HepG2 (cell line): ENCODE results near the gene JAG1. TPM values are rescaled to one million over a fixed set of nuclear protein-coding genes. Genes with fewer than 3 reads are reported as not detected.

Experiments used
- ARID3A ChIP-seq: IDR thresholded peaks from 2 replicates; pipeline ENCODE4 v1.6.1; 2012; ENCODE audit warnings: low read depth, low read length, improper control_type of control experiment
- GFI1 ChIP-seq: sonication (generic); formaldehyde crosslinking; IDR thresholded peaks from 2 replicates; pipeline ENCODE4 v1.5.0; 2020; ENCODE audit warnings: missing genetic modification reagents, mild to moderate bottlenecking, borderline replicate concordance
- MATR3 ChIP-seq: sonication (generic); formaldehyde crosslinking; IDR thresholded peaks from 2 replicates; pipeline ENCODE4 v1.4.0; 2020; ENCODE audit warnings: missing genetic modification reagents
- MIXL1 ChIP-seq: IDR thresholded peaks from 2 replicates; pipeline ENCODE4 v1.6.1; 2016
- MTA1 ChIP-seq: sonication (generic); formaldehyde crosslinking; IDR thresholded peaks from 2 replicates; pipeline ENCODE4 v1.4.0; 2020; ENCODE audit warnings: missing genetic modification reagents, mild to moderate bottlenecking, borderline replicate concordance
- NR2F1 ChIP-seq, 2 experiments: fragments of 450-650 bp in 1 of 2; formaldehyde crosslinking in 1 of 2; IDR thresholded peaks; 2 replicates each; pipeline versions ENCODE4 v1.5.0 to v1.6.1; 2016 to 2020; ENCODE audit warnings: mild to moderate bottlenecking in 1 of 2, missing compliant biosample characterization in 1 of 2, missing genetic modification reagents in 1 of 2, moderate library complexity in 1 of 2
- SIX4 ChIP-seq: sonication (generic); formaldehyde crosslinking; IDR thresholded peaks from 2 replicates; pipeline ENCODE4 v1.4.0; 2020; ENCODE audit warnings: missing genetic modification reagents
- SOX5 ChIP-seq: IDR thresholded peaks from 2 replicates; pipeline ENCODE4 v1.6.1; 2016; ENCODE audit warnings: borderline replicate concordance
- TCF12 ChIP-seq, 2 experiments: fragments of 450-650 bp in 1 of 2; sonication (generic) in 1 of 2; formaldehyde crosslinking in 1 of 2; IDR thresholded peaks; 2 replicates each; pipeline versions ENCODE4 v1.6.1 to v1.8.0; 2017 to 2022; ENCODE audit warnings: antibody characterized with exemption in 1 of 2, mild to moderate bottlenecking in 1 of 2, missing genetic modification reagents in 1 of 2, moderate library complexity in 1 of 2
- ZFAT ChIP-seq: sonication (generic); formaldehyde crosslinking; conservative IDR thresholded peaks from 2 replicates; pipeline ENCODE4 v1.8.1; 2023; ENCODE audit warnings: missing genetic modification reagents, inconsistent platforms
- ZNF597 ChIP-seq: sonication (generic); formaldehyde crosslinking; IDR thresholded peaks from 2 replicates; pipeline ENCODE4 v1.5.0; 2020; ENCODE audit warnings: missing genetic modification reagents
- ZNF674 ChIP-seq: sonication (generic); formaldehyde crosslinking; IDR thresholded peaks from 2 replicates; pipeline ENCODE4 v1.5.0; 2020; ENCODE audit warnings: low read depth, mild to moderate bottlenecking, missing genetic modification reagents
- ZNF713 ChIP-seq: sonication (generic); formaldehyde crosslinking; IDR thresholded peaks from 2 replicates; pipeline ENCODE4 v1.4.0; 2020; ENCODE audit warnings: mild to moderate bottlenecking, missing genetic modification reagents
- ZNF768 ChIP-seq: sonication (generic); formaldehyde crosslinking; IDR thresholded peaks from 2 replicates; pipeline ENCODE4 v1.4.0; 2020; ENCODE audit warnings: missing genetic modification reagents
- ZNF784 ChIP-seq: sonication (generic); formaldehyde crosslinking; IDR thresholded peaks from 2 replicates; pipeline ENCODE4 v1.5.1; 2020; ENCODE audit warnings: missing genetic modification reagents, mild to moderate bottlenecking, borderline replicate concordance
- ZSCAN25 ChIP-seq: sonication (generic); formaldehyde crosslinking; IDR thresholded peaks from 2 replicates; pipeline ENCODE4 v1.8.0; 2022; ENCODE audit warnings: mild to moderate bottlenecking, missing genetic modification reagents
- ZXDC ChIP-seq: sonication (generic); formaldehyde crosslinking; IDR thresholded peaks from 2 replicates; pipeline ENCODE4 v1.5.0; 2020; ENCODE audit warnings: mild to moderate bottlenecking, missing genetic modification reagents
- polyA plus RNA-seq, 8 experiments: library from polyadenylated mRNA; depleted of rRNA in 3 of 8; stranded (reverse) in 7 of 8; unstranded in 1 of 8; fragments of >200 nt; fragmentation: Illumina TruSeq in 4 of 8; extraction: Trizol in 4 of 8; gene quantifications; 2 replicates each; pipeline versions ENCODE4 v1.2.1 to v1.2.3, GENCODE V29; 2011 to 2016; ENCODE audit warnings: low read depth in 4 of 8, missing spikeins in 1 of 8, mixed read lengths in 1 of 8; ENCODE audit not compliant: insufficient read depth in 1 of 8
- total RNA-seq, 5 experiments: library from RNA; depleted of rRNA; stranded (reverse); fragments of >200 nt; fragmentation: Illumina TruSeq; extraction: Trizol; gene quantifications; 2 replicates each; pipeline ENCODE4 v1.2.3, GENCODE V29; 2016; ENCODE audit warnings: low read depth in 1 of 5
- TF ChIP-seq, protein P1 (sequence below): sonication (generic); formaldehyde crosslinking; IDR thresholded peaks from 2 replicates; pipeline ENCODE4 v1.4.0; 2020; ENCODE audit warnings: missing genetic modification reagents
- TF ChIP-seq, protein P2 (sequence below): sonication (generic); formaldehyde crosslinking; conservative IDR thresholded peaks from 2 replicates; pipeline ENCODE4 v1.8.0; 2022; ENCODE audit warnings: mild to moderate bottlenecking, moderate library complexity, missing genetic modification reagents

JAG1 gene
- total and polyA plus RNA-seq, 2 of the 13 experiments (the other 11 are each of a cell fraction or from before 2014, with no cell fraction given) = 47.1 to 56.3 TPM

DNA sequence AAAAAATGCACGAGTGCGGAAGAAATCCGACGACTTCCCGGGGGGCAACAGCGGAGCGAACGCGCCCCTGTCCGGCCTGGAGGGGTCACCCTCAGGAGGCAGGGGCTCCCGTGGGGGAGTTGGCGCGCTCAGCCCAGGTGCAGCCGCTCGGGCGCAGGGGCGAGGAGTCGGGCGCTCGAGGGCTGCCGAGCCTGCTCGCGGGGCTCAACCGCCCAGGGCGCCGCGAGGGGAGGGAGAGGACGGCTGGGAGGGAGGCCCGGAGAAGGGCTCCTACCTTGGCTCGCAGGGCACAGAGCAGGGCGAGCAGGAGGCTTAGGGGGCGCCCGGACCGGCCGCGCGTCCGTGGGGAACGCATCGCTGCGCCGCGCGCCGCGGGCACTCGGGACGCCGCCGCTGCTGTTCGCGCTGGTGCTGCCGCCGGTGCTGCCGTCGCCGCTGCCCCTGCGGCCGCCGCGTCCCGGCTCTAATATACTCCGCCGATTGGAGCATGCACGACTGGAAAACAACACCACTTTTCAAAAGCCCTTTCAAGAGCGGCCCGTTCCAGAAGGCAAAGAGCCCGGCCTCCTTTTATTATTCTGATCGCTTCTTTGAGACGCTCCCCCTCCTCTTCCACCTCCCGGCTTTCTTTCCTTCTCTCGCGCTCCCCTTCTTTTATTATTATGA, 490 bp downstream of the JAG1 start (continued):
- TF ChIP-seq ZNF597 (no peak), MIXL1 (CRISPR knock-in tag) (no peak), GFI1 (no peak), SIX4 (CRISPR knock-in tag) (no peak), ZNF713 (CRISPR knock-in tag) (0 out of 2 replicates have a peak, but pooled peaks have one; percentile 38), ZNF674 (CRISPR knock-in tag) (peak; percentile 79; the same call in 1 of the 2 replicates), ZFAT (CRISPR knock-in tag) (peak; percentile 25; the same call in 1 of the 2 replicates), ARID3A (no peak), SOX5 (CRISPR knock-in tag) (no peak), MTA1 (no peak), MATR3 (CRISPR knock-in tag) (no peak), ZSCAN25 (no peak; the same call in 1 of the 2 replicates), ZNF768 (CRISPR knock-in tag) (no peak), TCF12 (IDR thresholded peaks at IDR 0.05) (no peak), TCF12 (CRISPR knock-in tag; IDR thresholded peaks at IDR 0.05) (no peak), ZNF784 (CRISPR knock-in tag) (peak; percentile 19; the same call in 1 of the 2 replicates), NR2F1 (CRISPR knock-in tag; IDR thresholded peaks at IDR 0.05) (no peak), ZXDC (CRISPR knock-in tag) (peak; percentile 71)
- TF ChIP-seq, protein P1, sequence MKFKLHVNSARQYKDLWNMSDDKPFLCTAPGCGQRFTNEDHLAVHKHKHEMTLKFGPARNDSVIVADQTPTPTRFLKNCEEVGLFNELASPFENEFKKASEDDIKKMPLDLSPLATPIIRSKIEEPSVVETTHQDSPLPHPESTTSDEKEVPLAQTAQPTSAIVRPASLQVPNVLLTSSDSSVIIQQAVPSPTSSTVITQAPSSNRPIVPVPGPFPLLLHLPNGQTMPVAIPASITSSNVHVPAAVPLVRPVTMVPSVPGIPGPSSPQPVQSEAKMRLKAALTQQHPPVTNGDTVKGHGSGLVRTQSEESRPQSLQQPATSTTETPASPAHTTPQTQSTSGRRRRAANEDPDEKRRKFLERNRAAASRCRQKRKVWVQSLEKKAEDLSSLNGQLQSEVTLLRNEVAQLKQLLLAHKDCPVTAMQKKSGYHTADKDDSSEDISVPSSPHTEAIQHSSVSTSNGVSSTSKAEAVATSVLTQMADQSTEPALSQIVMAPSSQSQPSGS (CRISPR knock-in tag) = no peak
- TF ChIP-seq, protein P2, sequence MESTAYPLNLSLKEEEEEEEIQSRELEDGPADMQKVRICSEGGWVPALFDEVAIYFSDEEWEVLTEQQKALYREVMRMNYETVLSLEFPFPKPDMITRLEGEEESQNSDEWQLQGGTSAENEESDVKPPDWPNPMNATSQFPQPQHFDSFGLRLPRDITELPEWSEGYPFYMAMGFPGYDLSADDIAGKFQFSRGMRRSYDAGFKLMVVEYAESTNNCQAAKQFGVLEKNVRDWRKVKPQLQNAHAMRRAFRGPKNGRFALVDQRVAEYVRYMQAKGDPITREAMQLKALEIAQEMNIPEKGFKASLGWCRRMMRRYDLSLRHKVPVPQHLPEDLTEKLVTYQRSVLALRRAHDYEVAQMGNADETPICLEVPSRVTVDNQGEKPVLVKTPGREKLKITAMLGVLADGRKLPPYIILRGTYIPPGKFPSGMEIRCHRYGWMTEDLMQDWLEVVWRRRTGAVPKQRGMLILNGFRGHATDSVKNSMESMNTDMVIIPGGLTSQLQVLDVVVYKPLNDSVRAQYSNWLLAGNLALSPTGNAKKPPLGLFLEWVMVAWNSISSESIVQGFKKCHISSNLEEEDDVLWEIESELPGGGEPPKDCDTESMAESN = 0 out of 2 replicates have a peak, but pooled peaks have one; percentile 0
